Keratinocyte (primary cell): ENCODE measurements around the gene NATD1. TPM values are rescaled to one million over a fixed set of nuclear protein-coding genes. Genes with fewer than 3 reads are reported as not detected.

Experiments
- DNase-seq: peaks from one replicate; pipeline ENCODE4 v3.0.0-alpha.2; 2011; ENCODE audit warnings: low read depth, missing footprints, low spot score
- FAIRE-seq: peaks from 2 replicates; lab custom pipeline; 2011; peaks lifted over from hg19 to GRCh38; lab: Jason Lieb, UNC
- H2AFZ ChIP-seq: 2 replicates; pipeline ENCODE4 v1.6.0; 2012; ENCODE audit warnings: low read length, control low read depth, inconsistent platforms; ENCODE audit not compliant: control insufficient read depth
- H3K27ac ChIP-seq: 2 replicates; pipeline ENCODE4 v1.5.1; 2011; ENCODE audit warnings: low read length; ENCODE audit not compliant: control insufficient read depth, insufficient read depth
- H3K27me3 ChIP-seq: 3 replicates; pipeline ENCODE4 v1.6.0; 2011; ENCODE audit warnings: low read length; ENCODE audit not compliant: control insufficient read depth, insufficient read depth; ENCODE audit errors: extremely low read depth
- H3K36me3 ChIP-seq, 2 experiments: 2 replicates in 1 of 2; 3 replicates in 1 of 2; pipeline ENCODE4 v1.5.1; 2011; ENCODE audit warnings: low read length in 2 of 2, mild to moderate bottlenecking in 1 of 2; ENCODE audit not compliant: control insufficient read depth in 2 of 2, insufficient read depth in 2 of 2; ENCODE audit errors: extremely low read depth in 1 of 2
- H3K4me1 ChIP-seq: 3 replicates; pipeline ENCODE4 v1.5.1; 2011; ENCODE audit warnings: low read length; ENCODE audit not compliant: control insufficient read depth, insufficient read depth; ENCODE audit errors: extremely low read depth
- H3K4me2 ChIP-seq: 3 replicates; pipeline ENCODE4 v1.6.0; 2011; ENCODE audit warnings: low read depth, low read length; ENCODE audit not compliant: control insufficient read depth, insufficient read depth; ENCODE audit errors: extremely low read depth
- H3K4me3 ChIP-seq, 3 experiments: fragments of 200-600 bp in 1 of 3; sonication (generic) in 1 of 3; 2 replicates in 2 of 3; 3 replicates in 1 of 3; pipeline ENCODE4 v1.5.1; 2011 to 2016; ENCODE audit warnings: low read length in 3 of 3, mild to moderate bottlenecking in 3 of 3, control low read depth in 2 of 3, inconsistent platforms in 1 of 3, low read depth in 1 of 3, mixed read lengths in 1 of 3, mixed run types in 1 of 3, moderate library complexity in 1 of 3; ENCODE audit not compliant: control insufficient read depth in 2 of 3, insufficient read depth in 2 of 3; ENCODE audit errors: extremely low read depth in 1 of 3
- H3K79me2 ChIP-seq: 2 replicates; pipeline ENCODE4 v1.6.0; 2012; ENCODE audit warnings: low read length; ENCODE audit not compliant: control insufficient read depth, insufficient read depth
- H3K9ac ChIP-seq: 3 replicates; pipeline ENCODE4 v1.6.0; 2011; ENCODE audit warnings: low read length; ENCODE audit not compliant: control insufficient read depth, insufficient read depth; ENCODE audit errors: extremely low read depth
- H3K9me1 ChIP-seq: 3 replicates; pipeline ENCODE4 v1.6.0; 2011; ENCODE audit warnings: low read length; ENCODE audit not compliant: control insufficient read depth, insufficient read depth; ENCODE audit errors: extremely low read depth
- H3K9me3 ChIP-seq: 2 replicates; pipeline ENCODE4 v1.5.1; 2012; ENCODE audit warnings: low read depth, low read length; ENCODE audit not compliant: control insufficient read depth
- H4K20me1 ChIP-seq: 3 replicates; pipeline ENCODE4 v1.6.0; 2011; ENCODE audit warnings: low read length; ENCODE audit not compliant: control insufficient read depth, insufficient read depth; ENCODE audit errors: extremely low read depth
- EZH2 ChIP-seq: IDR thresholded peaks from one replicate; pipeline ENCODE4 v1.6.1; 2012; ENCODE audit warnings: inconsistent platforms, mild to moderate bottlenecking, low read length, moderate library complexity
- dilution Hi-C: fragments of 300-500 bp; cut with MboI; formaldehyde crosslinking; loops from one replicate; pipeline ENCODE4 v1.7.0; 2020; ENCODE audit warnings: low sequenced_read_pairs; ENCODE audit not compliant: extremely low pct_ligation_motif_present
- polyA plus RNA-seq, 5 experiments: library from polyadenylated mRNA; depleted of rRNA in 3 of 5; stranded (reverse) in 3 of 5; stranded (forward) in 1 of 5; unstranded in 1 of 5; fragments of >200 nt; gene quantifications; 1 replicate in 1 of 5; 2 replicates in 3 of 5; 3 replicates in 1 of 5; pipeline versions ENCODE4 v1.2.1 to v1.2.3, GENCODE V29; 2011 to 2012; ENCODE audit warnings: missing spikeins in 2 of 5, low read depth in 1 of 5, low replicate concordance in 1 of 5
- TF ChIP-seq, protein P1 (sequence below), 3 experiments: IDR thresholded peaks in 1 of 3; conservative IDR thresholded peaks in 1 of 3; optimal IDR thresholded peaks in 1 of 3; 2 replicates in 2 of 3; 3 replicates in 1 of 3; pipeline versions ENCODE3 to v1.5.1; 2011; ENCODE audit warnings: low read length in 3 of 3, mild to moderate bottlenecking in 3 of 3, moderate library complexity in 2 of 3, control low read depth in 1 of 3, inconsistent platforms in 1 of 3; ENCODE audit not compliant: insufficient read depth in 2 of 3; ENCODE audit errors: extremely low read depth in 1 of 3

The NATD1 gene
- polyA plus RNA-seq, 1 donor (not counting 4 experiments of a cell fraction or from before 2014, with no cell fraction given) = 1.5 TPM

DNA sequence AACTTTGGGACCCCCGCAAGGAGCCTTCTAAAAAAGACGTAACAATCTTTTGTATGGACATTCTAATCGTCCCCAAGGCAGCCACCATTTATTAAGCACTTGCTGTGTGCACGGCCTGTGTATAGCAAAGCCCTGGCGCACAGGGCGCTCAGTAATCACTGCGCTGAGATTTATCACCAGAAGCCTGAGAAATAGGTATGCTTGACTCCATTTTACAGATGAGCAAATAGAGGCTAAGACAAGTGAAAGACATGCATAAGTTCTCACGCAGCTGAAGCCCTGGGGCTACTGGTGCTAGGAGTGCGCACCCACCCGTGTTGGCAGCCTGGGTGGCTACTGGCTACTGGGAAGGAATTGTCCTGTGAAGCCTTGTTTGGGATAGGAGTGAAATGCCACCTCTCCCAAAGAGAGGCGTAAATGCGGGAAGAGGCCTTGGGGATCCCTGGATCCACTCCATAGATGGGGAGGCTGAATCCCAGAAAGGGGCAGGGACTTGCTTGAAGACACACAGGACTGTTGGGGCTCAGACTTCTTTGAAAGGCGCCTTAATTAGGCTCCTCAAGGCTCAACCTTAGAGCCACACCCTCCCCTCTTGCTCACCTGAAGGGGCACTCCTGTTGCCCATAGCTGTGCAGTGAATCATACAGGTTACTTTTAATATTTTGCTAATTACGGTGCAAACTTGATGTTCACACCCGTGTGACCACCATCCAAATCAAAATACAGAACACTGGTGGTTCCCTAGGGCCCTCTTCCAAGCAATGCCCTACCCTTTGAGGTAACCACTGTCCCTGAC is 634 bp upstream of the NATD1 start:
- dilution Hi-C loops = no loop called here
- Histone ChIP-seq H3K9me3 (no peaks in the 10 kb centered on the region), H4K20me1 (no peaks in the 10 kb centered on the region), H2AFZ (peak overlapping the region; percentile 0), H3K9me1 (no peaks in the 10 kb centered on the region), H3K27ac (peak overlapping the region; percentile 52), H3K79me2 (no peaks in the 10 kb centered on the region), H3K4me3 (peak overlapping the region; percentile 52 to 69 (median 63)), H3K27me3 (no peaks in the 10 kb centered on the region), H3K4me2 (peak overlapping the region; percentile 93), H3K9ac (peak overlapping the region; percentile 67), H3K4me1 (peaks cover 20% of the 10 kb centered on the region), H3K36me3 (no peaks in the 10 kb centered on the region)
- TF ChIP-seq EZH2 = no peak
- TF ChIP-seq, protein P1, sequence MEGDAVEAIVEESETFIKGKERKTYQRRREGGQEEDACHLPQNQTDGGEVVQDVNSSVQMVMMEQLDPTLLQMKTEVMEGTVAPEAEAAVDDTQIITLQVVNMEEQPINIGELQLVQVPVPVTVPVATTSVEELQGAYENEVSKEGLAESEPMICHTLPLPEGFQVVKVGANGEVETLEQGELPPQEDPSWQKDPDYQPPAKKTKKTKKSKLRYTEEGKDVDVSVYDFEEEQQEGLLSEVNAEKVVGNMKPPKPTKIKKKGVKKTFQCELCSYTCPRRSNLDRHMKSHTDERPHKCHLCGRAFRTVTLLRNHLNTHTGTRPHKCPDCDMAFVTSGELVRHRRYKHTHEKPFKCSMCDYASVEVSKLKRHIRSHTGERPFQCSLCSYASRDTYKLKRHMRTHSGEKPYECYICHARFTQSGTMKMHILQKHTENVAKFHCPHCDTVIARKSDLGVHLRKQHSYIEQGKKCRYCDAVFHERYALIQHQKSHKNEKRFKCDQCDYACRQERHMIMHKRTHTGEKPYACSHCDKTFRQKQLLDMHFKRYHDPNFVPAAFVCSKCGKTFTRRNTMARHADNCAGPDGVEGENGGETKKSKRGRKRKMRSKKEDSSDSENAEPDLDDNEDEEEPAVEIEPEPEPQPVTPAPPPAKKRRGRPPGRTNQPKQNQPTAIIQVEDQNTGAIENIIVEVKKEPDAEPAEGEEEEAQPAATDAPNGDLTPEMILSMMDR (optimal IDR thresholded peaks at IDR 0.05 in 1 of 3, IDR thresholded peaks at IDR 0.05 in 1 of 3, conservative IDR thresholded peaks at IDR 0.05 in 1 of 3; ENCODE audit: extremely low read depth in 1 of 3, insufficient read depth in 2 of 3, low read length in 3 of 3) = no peak
- DNase-seq (peak; percentile 71), FAIRE-seq (peak; percentile 62)

DNA sequence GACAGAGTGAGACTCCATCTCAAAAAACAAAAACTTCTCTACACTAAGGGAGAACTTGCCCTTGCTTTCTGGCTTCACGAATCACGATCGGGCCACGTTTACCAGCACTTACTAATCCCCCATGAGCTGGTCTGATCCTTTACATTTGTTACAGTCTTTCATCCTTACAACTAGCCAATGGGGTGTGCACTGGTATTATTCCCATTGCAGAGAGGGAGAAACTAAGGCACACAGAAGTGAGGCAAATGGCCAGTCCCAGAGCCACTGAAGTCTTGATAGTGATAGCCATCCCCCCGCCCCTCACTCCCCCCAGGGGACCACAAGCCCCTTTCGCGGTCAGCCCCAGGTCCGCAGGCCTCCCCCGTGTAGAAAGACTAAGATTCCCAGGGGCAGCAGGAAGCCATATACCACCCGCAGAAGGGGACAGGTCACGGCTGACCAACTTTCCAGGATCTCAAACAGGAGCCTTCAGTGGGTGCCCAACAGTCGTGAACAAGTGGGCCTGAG is 868 bp downstream of the NATD1 start:
- Histone ChIP-seq H4K20me1 (no peaks in the 10 kb centered on the region), H3K27ac (no peak overlapping the region), H3K36me3 (no peaks in the 10 kb centered on the region), H3K9ac (peak overlapping the region; percentile 67), H3K4me1 (peaks cover 20% of the 10 kb centered on the region), H3K9me1 (no peaks in the 10 kb centered on the region), H2AFZ (no peak overlapping the region), H3K79me2 (no peaks in the 10 kb centered on the region), H3K9me3 (no peaks in the 10 kb centered on the region), H3K4me2 (peak overlapping the region; percentile 68), H3K27me3 (no peaks in the 10 kb centered on the region), H3K4me3 (peak overlapping the region; percentile 41 to 52 (median 44))
- FAIRE-seq = peak; percentile 9
- dilution Hi-C loops = no loop called here
- no peak for TF ChIP-seq EZH2
- TF ChIP-seq, protein P1 (optimal IDR thresholded peaks at IDR 0.05 in 1 of 3, IDR thresholded peaks at IDR 0.05 in 1 of 3, conservative IDR thresholded peaks at IDR 0.05 in 1 of 3; ENCODE audit: extremely low read depth in 1 of 3, insufficient read depth in 2 of 3, low read length in 3 of 3) = no peak
- no peak for DNase-seq
